Peyer's patch (tissue), 4 donors: ENCODE measurements around the gene ECT2L. TPM values are rescaled to one million over a fixed set of nuclear protein-coding genes. Genes with fewer than 3 reads are reported as not detected.

Experiments
- DNase-seq, 3 donors: peaks; one replicate each; pipeline ENCODE4 v3.0.0-alpha.2; 2017 to 2019
- H3K27ac ChIP-seq, 4 donors: fragments of 200-600 bp; sonication (generic); one replicate each; pipeline ENCODE4 v1.5.1; 2016 to 2019
- H3K27me3 ChIP-seq, 2 donors: fragments of 200-600 bp; sonication (generic); one replicate each; pipeline ENCODE4 v1.5.1; 2019
- H3K36me3 ChIP-seq, 3 donors: fragments of 200-600 bp; sonication (generic); one replicate each; pipeline ENCODE4 v1.5.1; 2016 to 2019
- H3K4me1 ChIP-seq, 4 donors: fragments of 200-600 bp; sonication (generic); one replicate each; pipeline ENCODE4 v1.5.1; 2016 to 2019
- H3K4me3 ChIP-seq, 4 donors: fragments of 200-600 bp; sonication (generic); 1 replicate in 3 of 4; 2 replicates in 1 of 4; pipeline ENCODE4 v1.5.1; 2016 to 2019; ENCODE audit warnings: mild to moderate bottlenecking in 1 of 4
- H3K9me3 ChIP-seq, 4 donors: fragments of 200-600 bp; sonication (generic); one replicate each; pipeline ENCODE4 v1.5.1; 2016 to 2019; ENCODE audit warnings: mild to moderate bottlenecking in 1 of 4
- POLR2A ChIP-seq, 2 donors: fragments of 450-650 bp; IDR thresholded peaks; one replicate each; pipeline ENCODE4 v1.5.1; 2017; ENCODE audit warnings: antibody characterized with exemption in 2 of 2, mild to moderate bottlenecking in 2 of 2, moderate library complexity in 2 of 2
- total RNA-seq, 4 donors: library from RNA; depleted of rRNA; stranded (reverse); fragments of >200 nt; gene quantifications; one replicate each; pipeline ENCODE4 v1.1.0, GENCODE V29; 2016
- TF ChIP-seq, protein P1 (sequence below), 6 experiments: fragments of 450-650 bp in 4 of 6; fragments of 200-600 bp in 2 of 6; sonication (generic) in 1 of 6; IDR thresholded peaks; one replicate each; pipeline ENCODE4 v1.5.1; 2017 to 2019; ENCODE audit warnings: antibody characterized with exemption in 6 of 6, mild to moderate bottlenecking in 3 of 6, moderate library complexity in 1 of 6

Gene ECT2L
- total RNA-seq, 4 donors from 2014 or later: 0.27 TPM; not detected in 3

DNA sequence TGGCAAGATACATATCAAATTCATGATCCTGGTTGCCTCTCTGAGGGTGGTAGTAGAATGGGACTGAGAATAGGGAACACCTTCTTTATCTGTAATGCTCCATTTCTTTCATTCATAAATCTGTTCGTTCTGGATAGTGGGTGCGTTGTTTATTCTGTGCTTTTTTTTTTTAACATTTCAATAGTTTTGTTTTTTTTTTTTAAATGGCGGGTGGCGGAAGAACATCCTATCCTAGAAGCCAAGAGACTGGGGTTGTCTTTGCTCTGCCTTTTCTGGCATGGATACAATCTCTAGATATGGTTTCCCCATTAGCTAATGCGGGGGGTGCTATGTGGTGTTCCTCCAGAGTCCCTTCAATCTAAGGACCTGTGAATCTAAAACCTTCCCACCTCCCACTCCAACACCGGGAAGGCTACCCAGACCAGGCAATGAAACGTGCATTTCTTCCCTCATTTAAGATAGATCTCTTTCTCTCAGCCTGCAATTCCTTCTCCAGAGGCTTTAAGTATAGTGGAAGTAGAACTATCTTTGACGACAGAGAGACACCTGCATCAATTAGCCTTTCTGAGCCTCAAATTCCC, 23.2 kb upstream of the ECT2L start:
- no peak for DNase-seq
- Histone ChIP-seq H3K9me3 (no peaks in the 10 kb centered on the region), H3K4me3 (peak overlapping the region; percentile 51 to 91 (median 69)), H3K36me3 (peaks cover 0 to 18% (median 0%) of the 10 kb centered on the region in 3 donors), H3K27ac (peak overlapping the region; percentile 92 to 98 (median 96)), H3K27me3 (no peaks in the 10 kb centered on the region), H3K4me1 (peaks cover 0 to 20% (median 1%) of the 10 kb centered on the region in 4 donors)
- TF ChIP-seq POLR2A (IDR thresholded peaks at IDR 0.05): no peak
- TF ChIP-seq, protein P1, sequence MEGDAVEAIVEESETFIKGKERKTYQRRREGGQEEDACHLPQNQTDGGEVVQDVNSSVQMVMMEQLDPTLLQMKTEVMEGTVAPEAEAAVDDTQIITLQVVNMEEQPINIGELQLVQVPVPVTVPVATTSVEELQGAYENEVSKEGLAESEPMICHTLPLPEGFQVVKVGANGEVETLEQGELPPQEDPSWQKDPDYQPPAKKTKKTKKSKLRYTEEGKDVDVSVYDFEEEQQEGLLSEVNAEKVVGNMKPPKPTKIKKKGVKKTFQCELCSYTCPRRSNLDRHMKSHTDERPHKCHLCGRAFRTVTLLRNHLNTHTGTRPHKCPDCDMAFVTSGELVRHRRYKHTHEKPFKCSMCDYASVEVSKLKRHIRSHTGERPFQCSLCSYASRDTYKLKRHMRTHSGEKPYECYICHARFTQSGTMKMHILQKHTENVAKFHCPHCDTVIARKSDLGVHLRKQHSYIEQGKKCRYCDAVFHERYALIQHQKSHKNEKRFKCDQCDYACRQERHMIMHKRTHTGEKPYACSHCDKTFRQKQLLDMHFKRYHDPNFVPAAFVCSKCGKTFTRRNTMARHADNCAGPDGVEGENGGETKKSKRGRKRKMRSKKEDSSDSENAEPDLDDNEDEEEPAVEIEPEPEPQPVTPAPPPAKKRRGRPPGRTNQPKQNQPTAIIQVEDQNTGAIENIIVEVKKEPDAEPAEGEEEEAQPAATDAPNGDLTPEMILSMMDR (IDR thresholded peaks at IDR 0.05): no peak

DNA sequence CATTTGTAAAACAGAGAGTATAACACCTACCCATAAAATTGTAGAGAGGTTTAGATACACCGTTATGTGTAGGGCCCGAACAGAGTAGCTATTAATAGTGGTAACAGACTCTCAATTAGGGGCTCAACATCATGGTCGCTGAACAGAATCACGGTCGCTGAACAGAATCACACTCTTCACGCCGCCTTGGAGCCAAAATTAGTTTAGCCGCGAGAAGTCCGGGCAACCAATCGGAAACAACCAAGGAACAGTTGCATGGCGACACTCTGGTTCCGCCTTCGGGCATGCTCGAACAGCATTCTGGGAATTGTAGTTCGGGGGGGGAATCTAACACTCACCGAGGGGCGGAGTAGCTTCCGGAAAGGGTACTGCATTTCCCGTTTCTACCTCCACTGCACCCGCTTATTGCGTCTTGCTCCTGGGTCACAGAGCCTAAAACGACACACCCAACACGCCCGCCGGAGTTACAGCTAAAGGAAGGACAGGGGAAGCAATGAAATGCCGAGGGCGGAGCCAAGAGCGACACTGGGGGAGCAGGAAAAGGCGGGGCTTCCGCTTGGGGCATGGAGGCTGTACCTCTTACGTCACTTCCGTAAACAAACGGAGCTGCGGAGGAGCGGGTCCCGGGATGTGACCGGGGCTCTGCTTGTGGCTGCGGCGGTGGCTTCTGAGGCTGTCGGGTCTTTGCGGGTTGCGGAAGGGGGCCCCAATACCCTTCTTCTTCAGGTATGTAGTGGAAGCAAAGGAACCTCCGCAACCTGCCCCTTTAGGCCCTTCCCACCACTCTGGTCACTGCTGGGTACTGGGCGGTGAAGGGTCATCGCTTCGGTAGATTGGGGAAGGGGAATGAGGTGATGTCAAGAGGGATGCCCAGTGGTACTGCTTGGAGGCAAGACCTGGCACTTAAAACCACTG, 22.5 kb upstream of the ECT2L start, which contains the start of gene CCDC28A:
Gene CCDC28A, plus strand, starts transcription at position 593 of the 915 bp plus-strand sequence. CDS start 2,352 bp downstream, outside the sequence.
- no peaks in the 10 kb centered on the region for H3K27me3 ChIP-seq
- TF ChIP-seq, protein P1 (IDR thresholded peaks at IDR 0.05): peak in 3 of 6 experiments; percentile 8 to 34 (median 20)
- TF ChIP-seq POLR2A (IDR thresholded peaks at IDR 0.05): peak; percentile 37 to 45
- H3K36me3 ChIP-seq: peaks cover 0 to 25% (median 0%) of the 10 kb centered on the region in 3 donors
- H3K27ac ChIP-seq: peak within 1 kb of the TSS; percentile 92 to 98 (median 96)
- no peaks in the 10 kb centered on the region for H3K9me3 ChIP-seq
- peak within 1 kb of the TSS; percentile 51 to 91 (median 69) for H3K4me3 ChIP-seq
- peak; percentile 94 to 97 (median 96) for DNase-seq
- H3K4me1 ChIP-seq: peaks cover 0 to 20% (median 1%) of the 10 kb centered on the region in 4 donors

DNA sequence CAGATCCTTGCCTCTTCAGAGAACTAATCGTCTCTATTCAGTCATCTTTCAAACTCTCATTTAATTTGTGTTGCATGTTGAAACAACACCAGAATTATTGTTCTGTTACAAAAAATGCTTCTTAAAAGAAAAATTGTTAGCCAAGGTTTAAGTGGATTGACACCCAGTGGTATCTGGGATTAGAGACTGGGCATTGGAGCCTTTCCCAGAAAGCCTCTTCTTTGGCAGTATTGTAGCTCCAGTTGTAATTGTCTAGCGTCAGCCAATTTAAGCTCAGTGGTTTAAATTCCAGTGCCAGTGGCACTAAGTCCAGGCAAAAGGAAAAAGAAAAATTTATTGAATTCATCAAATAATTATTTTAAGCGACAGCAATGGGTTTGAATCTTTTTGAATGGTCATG, 21.5 kb upstream of the ECT2L start:
- Histone ChIP-seq H3K4me1 (peaks cover 0 to 20% (median 1%) of the 10 kb centered on the region in 4 donors), H3K27ac (peak overlapping the region in 2 of 4 donors; percentile 92 to 97)
- no peak for DNase-seq

DNA sequence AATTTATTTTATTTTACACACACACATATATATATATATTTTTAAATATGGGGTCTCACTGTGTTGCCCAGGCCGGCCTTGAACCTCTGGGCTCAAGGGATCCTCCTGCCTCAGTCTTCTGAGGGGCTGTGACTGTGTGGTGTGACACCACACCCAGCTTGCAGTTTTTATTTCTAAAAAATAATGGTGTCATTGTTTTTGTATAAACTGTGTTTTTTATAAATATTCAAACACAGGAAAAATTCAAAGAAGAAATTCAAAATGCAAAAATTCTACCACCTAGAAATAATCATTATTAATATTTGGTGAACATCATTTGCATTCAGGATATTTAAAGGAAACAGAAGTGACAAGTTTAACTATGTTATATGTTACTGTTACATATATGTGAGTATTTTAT, 19.2 kb upstream of the ECT2L start:
- H3K27me3 ChIP-seq: no peaks in the 10 kb centered on the region
- DNase-seq: no peak
- H3K27ac ChIP-seq: no peak overlapping the region
- H3K4me3 ChIP-seq: no peak overlapping the region
- TF ChIP-seq POLR2A (IDR thresholded peaks at IDR 0.05): no peak
- TF ChIP-seq, protein P1 (IDR thresholded peaks at IDR 0.05): no peak
- H3K4me1 ChIP-seq: peaks cover 0 to 20% (median 1%) of the 10 kb centered on the region in 4 donors
- no peaks in the 10 kb centered on the region for H3K9me3 ChIP-seq
- peaks cover 0 to 41% (median 0%) of the 10 kb centered on the region in 3 donors for H3K36me3 ChIP-seq

More for the DNA sequence above, 21.5 kb upstream of the ECT2L start:
- peak overlapping the region; percentile 51 to 91 (median 69) for H3K4me3 ChIP-seq
- H3K27me3 ChIP-seq: no peaks in the 10 kb centered on the region
- TF ChIP-seq POLR2A (IDR thresholded peaks at IDR 0.05): no peak
- TF ChIP-seq, protein P1 (IDR thresholded peaks at IDR 0.05): no peak
- no peaks in the 10 kb centered on the region for H3K9me3 ChIP-seq
- H3K36me3 ChIP-seq: peaks cover 0 to 29% (median 0%) of the 10 kb centered on the region in 3 donors

DNA sequence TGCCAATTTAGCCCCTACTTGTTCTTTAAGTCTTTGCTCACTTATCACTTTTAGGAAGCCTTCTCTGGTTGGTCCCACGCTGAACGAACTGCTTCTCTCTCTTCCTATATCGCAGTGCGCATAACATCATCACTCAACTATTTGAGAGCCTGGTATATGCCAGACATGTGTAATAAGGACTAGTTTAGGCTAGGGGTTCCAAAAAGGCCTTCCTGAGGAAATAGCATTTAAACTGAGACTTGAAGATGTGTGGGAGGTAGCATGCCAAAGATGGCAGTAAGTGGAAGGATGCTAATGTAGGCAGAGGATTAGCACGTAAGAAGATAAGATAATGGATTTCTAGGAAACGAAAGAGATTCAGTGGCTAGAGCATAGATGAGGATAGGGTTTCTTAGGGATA, 17.6 kb upstream of the ECT2L start:
- peaks cover 0 to 52% (median 0%) of the 10 kb centered on the region in 3 donors for H3K36me3 ChIP-seq
- no peaks in the 10 kb centered on the region for H3K27me3 ChIP-seq
- TF ChIP-seq POLR2A (IDR thresholded peaks at IDR 0.05): no peak
- TF ChIP-seq, protein P1 (IDR thresholded peaks at IDR 0.05): no peak
- no peak for DNase-seq
- no peak overlapping the region for H3K4me3 ChIP-seq
- no peak overlapping the region for H3K27ac ChIP-seq
- H3K4me1 ChIP-seq: peaks cover 0 to 13% (median 1%) of the 10 kb centered on the region in 4 donors
- no peaks in the 10 kb centered on the region for H3K9me3 ChIP-seq
